LNCaP clone FGC (cell line): ENCODE measurements around the gene CCNF.

Experiments used
- DNase-seq: peaks from one replicate; pipeline ENCODE4 v3.0.0-alpha.2; 2011; ENCODE audit warnings: low read depth
- H3K4me3 ChIP-seq: 2 replicates; pipeline ENCODE4 v1.5.1; 2011; ENCODE audit warnings: mild to moderate bottlenecking, low read depth, low read length, control low read depth
- CTCF ChIP-seq: IDR thresholded peaks from 2 replicates; pipeline ENCODE4 v1.5.1; 2012; ENCODE audit warnings: mild to moderate bottlenecking; ENCODE audit not compliant: control insufficient read depth, insufficient read depth; ENCODE audit errors: extremely low read depth

Gene CCNF

GRCh38 chr16:2482708-2483534 is 53.7 kb downstream of the CCNF start:
- no peak for TF ChIP-seq CTCF
- no peak for DNase-seq
- no peak overlapping the region for H3K4me3 ChIP-seq

DNA sequence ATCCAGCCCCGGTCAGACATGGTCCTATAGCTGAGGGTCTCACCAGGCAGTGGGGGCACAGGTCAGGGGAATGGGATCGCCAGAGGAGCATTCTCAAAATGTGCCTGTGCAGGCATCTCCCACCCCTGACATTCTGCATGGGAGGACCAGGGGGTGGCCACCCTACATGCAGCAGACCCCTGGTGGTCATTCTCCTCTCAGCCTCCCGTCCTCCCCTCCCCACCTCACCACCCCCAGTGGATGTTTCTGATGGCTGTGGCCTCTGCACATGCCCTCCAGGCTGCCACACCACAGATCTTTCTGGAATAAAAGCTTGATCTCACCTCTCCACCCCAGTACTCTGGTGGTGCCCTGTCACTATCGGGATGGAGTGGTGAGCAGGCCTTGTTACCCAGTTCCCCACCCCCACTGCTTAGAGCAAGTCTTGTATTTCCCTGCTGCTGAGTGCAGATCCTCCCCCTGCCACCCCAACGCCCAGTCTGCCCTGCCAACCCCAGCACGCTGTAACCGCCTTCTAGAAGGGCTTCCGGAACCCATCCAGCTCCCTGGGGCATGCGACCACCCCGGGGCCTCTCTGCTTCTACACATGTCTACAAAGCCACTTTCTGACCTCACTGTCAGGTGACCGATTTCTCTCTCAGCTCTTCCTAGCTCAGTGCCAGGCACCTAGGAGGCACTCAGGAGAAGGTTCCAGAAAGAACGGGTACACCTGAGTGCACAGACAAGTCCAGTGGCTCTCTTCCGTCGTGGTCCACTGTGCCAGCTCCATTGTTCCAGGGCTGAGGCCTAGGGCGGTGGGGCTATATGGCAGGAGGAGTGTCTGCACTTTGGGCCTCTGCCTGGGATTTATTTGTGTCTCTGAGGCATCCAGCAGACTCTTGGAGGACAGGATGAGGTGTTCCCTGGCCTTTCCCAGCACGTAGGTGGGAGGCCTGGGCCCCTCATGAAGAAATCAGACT is 55.0 kb downstream of the CCNF start:
- TF ChIP-seq CTCF = no peak
- no peak overlapping the region for H3K4me3 ChIP-seq
- DNase-seq = no peak

DNA sequence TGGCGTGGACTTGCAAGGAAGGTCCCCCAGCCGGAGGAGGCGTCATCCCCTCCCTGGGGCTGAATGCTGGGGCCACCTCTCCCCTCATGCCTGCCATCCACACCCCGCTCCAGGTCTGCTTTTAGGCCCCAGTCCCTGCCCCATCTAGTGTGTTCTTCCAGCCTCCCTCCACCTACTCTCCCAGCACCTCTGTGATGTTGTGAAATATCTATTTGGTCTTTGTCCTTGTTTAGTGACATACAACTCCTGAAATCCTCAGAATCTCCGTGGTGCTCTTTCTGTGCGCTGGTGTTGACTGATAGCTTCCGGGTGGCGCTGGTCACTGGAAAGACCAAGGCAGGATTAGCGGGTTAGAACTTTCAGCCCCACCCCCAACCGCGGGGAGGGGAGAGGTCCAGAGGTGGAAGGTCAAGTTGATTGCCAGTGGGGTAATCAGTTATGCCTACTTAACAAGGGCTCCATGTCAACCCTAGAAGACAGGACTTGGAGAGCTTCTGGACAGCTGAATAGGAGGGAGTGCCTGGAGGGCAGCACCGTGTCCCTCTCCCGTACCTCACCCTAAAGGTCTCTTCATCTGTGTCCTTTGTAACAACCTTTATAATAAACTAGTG is 55.8 kb downstream of the CCNF start:
- H3K4me3 ChIP-seq = no peak overlapping the region
- DNase-seq = no peak
- no peak for TF ChIP-seq CTCF

DNA sequence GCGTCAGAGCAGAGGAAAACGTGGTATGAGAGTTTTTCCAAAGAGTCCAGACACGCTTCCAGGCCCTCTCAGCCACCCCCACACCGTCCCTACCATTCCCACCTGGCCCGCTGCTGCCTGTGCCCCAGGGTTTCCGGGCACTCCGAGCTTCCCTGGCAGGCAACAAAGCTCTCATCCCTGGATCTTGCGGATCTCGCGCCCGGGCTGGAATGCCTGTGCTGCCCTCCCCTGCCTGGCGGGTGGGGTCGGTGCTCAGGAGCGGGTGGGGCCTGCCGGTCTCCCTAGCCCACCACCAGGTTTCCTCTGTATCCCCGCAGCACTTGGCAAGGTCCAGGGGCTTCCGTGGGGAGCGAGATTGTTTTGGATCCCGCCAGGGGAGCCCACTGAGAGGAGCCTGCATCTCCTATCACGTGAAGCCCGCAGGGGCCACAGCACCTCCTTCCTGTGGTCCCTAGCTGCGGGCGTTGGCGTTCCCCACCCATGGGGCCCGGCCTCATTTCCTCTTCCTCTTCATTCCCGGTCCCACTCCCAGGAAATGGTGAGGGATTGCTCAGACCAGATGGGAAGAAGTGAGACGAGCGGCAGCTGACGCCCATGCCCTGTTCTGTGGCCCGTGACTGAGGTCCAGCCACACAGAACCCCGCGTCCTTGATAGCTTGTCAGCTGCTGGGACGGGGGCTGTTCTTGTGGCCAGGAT is 56.7 kb downstream of the CCNF start:
- DNase-seq = no peak
- H3K4me3 ChIP-seq = no peak overlapping the region
- TF ChIP-seq CTCF = no peak

GRCh38 chr16:2486645-2487516 is 57.6 kb downstream of the CCNF start:
- H3K4me3 ChIP-seq = no peak overlapping the region
- no peak for TF ChIP-seq CTCF
- no peak for DNase-seq

DNA sequence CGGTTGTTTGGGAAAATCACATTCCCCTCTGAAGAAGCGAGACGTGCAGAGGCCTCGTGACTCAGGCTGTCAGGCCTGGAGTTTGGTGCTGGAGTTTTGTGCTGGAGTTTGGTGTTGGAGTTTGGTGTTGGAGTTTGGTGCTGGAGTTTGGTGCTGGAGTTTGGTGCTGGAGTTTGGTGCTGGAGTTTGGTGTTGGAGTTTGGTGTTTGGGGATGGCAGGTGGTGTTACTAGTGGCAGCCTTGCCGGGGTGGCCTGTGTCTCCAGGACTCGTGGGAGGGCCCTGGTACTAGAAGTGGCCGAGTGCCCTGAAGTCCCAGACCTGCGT is 58.2 kb downstream of the CCNF start:
- DNase-seq = no peak
- TF ChIP-seq CTCF = no peak
- H3K4me3 ChIP-seq = no peak overlapping the region
